ENCODE measurements around the gene GPC5. TPM values are rescaled to one million over a fixed set of nuclear protein-coding genes. Genes with fewer than 3 reads are reported as not detected.

GPC5 gene
- total RNA-seq, 1 experiment from 2014 or later, result 0.26 TPM

- no peaks in the 10 kb centered on the region for H3K36me3 ChIP-seq (ENCODE audit: control insufficient read depth, insufficient read depth, low read length)
- no peak overlapping the region for H3K4me3 ChIP-seq (ENCODE audit: low read depth in 2 of 2, low read length in 2 of 2)
- in situ Hi-C loops (cut with HindIII; ENCODE audit: low pct_unique_long_range_greater_than_20kb, low sequenced_read_pairs), result no loop called here
- H3K9me3 ChIP-seq (ENCODE audit: control insufficient read depth, insufficient read depth, low read depth, low read length), result no peaks in the 10 kb centered on the region
- ATAC-seq, result no peak
- CTCF ChIA-PET, result no interaction called here
- DNase-seq (ENCODE audit: low read depth, low spot score), result no peak
- H3K27ac ChIP-seq (ENCODE audit: low read length), result no peak overlapping the region
- POLR2A ChIA-PET, result no interaction called here
- intact Hi-C loops (cut with micrococcal nuclease; ENCODE audit: unreplicated experiment), result no loop called here
- no peak for TF ChIP-seq CTCF (IDR thresholded peaks at IDR 0.05)
- TF ChIP-seq REST (IDR thresholded peaks at IDR 0.05; ENCODE audit: insufficient read depth in 1 of 2, low read depth in 2 of 2, low read length in 1 of 2), result no peak
- no peak for TF ChIP-seq SIN3A (IDR thresholded peaks at IDR 0.05; ENCODE audit: borderline replicate concordance, insufficient read depth, low read depth, low read length)
- H3K4me1 ChIP-seq (ENCODE audit: control insufficient read depth, insufficient read depth, low read length), result no peaks in the 10 kb centered on the region
- no TSS peak for BruUV-seq (replicated peaks)
- no peaks in the 10 kb centered on the region for H3K27me3 ChIP-seq (ENCODE audit: control insufficient read depth, insufficient read depth, low read length)
These were observed 27.9 kb upstream of the GPC5 start for GRCh38 chr13:91370501-91370900.

- TF ChIP-seq TCF7L2 (IDR thresholded peaks at IDR 0.05; ENCODE audit: low read depth, low read length) (no peak), CTCF (IDR thresholded peaks at IDR 0.05) (no peak), SIN3A (IDR thresholded peaks at IDR 0.05; ENCODE audit: borderline replicate concordance, insufficient read depth, low read depth, low read length) (no peak), POLR2AphosphoS5 (IDR thresholded peaks at IDR 0.05; ENCODE audit: low read depth, low read length) (no peak), REST (IDR thresholded peaks at IDR 0.05; ENCODE audit: insufficient read depth in 1 of 2, low read depth in 2 of 2, low read length in 1 of 2) (no peak)
- Histone ChIP-seq H3K27ac (ENCODE audit: low read length) (no peak overlapping the region), H3K27me3 (ENCODE audit: control insufficient read depth, insufficient read depth, low read length) (no peaks in the 10 kb centered on the region), H3K36me3 (ENCODE audit: control insufficient read depth, insufficient read depth, low read length) (no peaks in the 10 kb centered on the region), H3K4me1 (ENCODE audit: control insufficient read depth, insufficient read depth, low read length) (no peaks in the 10 kb centered on the region), H3K4me3 (ENCODE audit: low read depth in 2 of 2, low read length in 2 of 2) (no peak overlapping the region), H3K9me3 (ENCODE audit: control insufficient read depth, insufficient read depth, low read depth, low read length) (no peaks in the 10 kb centered on the region)
- intact Hi-C loops (cut with micrococcal nuclease; ENCODE audit: unreplicated experiment), result no loop called here
- DNase-seq (ENCODE audit: low read depth, low spot score), result no peak
- ChIA-PET POLR2A (no interaction called here), CTCF (no interaction called here)
- in situ Hi-C loops (cut with HindIII; ENCODE audit: low pct_unique_long_range_greater_than_20kb, low sequenced_read_pairs), result no loop called here
- no peak for ATAC-seq
- no TSS peak for BruUV-seq (replicated peaks)
These were observed 25.5 kb upstream of the GPC5 start for GRCh38 chr13:91372911-91373310.
